GM12875 (cell line): Measurements from ENCODE around the gene CLSTN2.

Source experiments
- H3K4me3 ChIP-seq: one replicate; pipeline ENCODE4 v1.5.1; 2011; ENCODE audit warnings: low read depth, low read length, control low read depth
- TF ChIP-seq, protein P1 (sequence below): IDR thresholded peaks from 2 replicates; pipeline ENCODE4 v1.5.1; 2011; ENCODE audit warnings: low read depth, mild to moderate bottlenecking, control low read depth, inconsistent platforms, low read length, moderate library complexity, borderline replicate concordance; ENCODE audit not compliant: insufficient read depth

Gene CLSTN2

DNA sequence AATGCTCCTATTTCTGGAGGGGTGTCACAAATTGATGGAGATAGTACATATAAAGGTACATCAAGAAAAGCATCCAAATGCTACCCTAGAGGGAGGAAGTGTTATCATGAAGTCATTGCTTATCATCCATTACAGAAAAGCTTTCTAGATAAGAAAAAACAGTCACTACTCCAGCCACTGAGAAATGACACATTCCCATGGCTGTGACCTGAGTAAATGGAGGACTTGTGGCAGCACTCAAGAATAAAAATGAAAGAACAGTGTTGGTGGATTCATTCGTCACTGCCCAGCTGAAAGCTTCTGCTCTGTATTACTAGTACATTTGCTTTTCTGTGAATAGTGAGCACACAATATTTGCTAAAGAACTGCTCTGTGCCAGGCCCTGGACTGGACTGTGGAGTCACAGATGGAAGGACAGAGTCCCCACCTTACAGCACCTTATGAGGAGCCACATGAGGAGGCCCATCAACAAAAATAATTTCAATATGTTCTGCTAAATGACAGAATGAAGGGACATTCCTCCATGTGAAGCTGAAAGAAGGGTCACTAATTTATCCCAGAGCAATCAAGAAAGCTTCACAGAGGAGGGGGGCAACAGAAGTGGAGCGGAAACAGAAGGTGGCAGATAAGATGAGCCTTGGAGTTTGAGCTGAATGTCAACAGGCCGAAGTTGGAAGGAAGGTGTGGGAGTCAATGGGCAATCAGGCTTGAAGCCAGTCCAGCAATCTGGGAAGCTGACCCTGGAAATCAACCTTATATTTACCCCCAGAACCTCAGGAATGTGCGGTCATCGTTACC, 399.3 kb downstream of the CLSTN2 start:
- no peak overlapping the region for H3K4me3 ChIP-seq
- TF ChIP-seq, protein P1, sequence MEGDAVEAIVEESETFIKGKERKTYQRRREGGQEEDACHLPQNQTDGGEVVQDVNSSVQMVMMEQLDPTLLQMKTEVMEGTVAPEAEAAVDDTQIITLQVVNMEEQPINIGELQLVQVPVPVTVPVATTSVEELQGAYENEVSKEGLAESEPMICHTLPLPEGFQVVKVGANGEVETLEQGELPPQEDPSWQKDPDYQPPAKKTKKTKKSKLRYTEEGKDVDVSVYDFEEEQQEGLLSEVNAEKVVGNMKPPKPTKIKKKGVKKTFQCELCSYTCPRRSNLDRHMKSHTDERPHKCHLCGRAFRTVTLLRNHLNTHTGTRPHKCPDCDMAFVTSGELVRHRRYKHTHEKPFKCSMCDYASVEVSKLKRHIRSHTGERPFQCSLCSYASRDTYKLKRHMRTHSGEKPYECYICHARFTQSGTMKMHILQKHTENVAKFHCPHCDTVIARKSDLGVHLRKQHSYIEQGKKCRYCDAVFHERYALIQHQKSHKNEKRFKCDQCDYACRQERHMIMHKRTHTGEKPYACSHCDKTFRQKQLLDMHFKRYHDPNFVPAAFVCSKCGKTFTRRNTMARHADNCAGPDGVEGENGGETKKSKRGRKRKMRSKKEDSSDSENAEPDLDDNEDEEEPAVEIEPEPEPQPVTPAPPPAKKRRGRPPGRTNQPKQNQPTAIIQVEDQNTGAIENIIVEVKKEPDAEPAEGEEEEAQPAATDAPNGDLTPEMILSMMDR: no peak

DNA sequence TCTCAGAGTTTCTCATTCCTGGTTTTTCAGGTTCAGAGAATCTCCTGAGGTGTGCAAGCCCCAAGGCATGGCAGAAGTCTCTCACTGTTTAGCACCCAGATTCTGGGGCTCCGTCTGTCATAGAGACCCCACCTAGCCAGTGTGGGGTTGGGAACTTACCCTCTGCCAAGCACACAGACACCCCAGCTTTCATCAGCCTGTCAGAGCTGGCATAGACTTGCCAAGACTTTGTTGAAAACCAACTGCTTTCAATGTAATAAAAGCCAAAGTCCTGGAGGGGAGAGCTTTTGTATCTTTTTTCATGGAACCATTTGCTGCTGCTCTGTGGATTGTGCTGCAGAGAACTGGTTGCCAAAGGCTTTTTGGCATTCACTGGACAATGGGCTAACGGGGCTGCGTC, 401.5 kb downstream of the CLSTN2 start:
- no peak overlapping the region for H3K4me3 ChIP-seq
- TF ChIP-seq, protein P1: no peak

DNA sequence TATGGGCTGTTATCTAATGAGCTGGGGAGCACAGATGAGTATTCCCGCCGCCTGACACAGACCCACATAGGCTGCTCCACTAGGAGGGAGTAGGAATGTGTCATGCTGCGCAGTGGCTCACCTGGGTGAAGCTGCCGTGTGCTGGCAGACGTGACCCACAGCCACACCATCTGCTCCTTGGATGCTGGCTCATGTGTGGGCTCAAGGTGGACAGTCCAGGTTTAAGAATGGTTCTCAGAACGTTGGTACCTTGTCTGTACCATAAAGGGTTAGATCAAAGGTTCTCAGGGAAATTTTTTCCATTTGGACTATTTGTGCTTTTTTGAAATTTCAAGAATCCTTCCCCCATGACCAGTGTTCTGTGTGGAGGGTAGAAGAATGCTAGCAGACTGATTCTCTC, 403.9 kb downstream of the CLSTN2 start:
- TF ChIP-seq, protein P1: no peak
- no peak overlapping the region for H3K4me3 ChIP-seq

DNA sequence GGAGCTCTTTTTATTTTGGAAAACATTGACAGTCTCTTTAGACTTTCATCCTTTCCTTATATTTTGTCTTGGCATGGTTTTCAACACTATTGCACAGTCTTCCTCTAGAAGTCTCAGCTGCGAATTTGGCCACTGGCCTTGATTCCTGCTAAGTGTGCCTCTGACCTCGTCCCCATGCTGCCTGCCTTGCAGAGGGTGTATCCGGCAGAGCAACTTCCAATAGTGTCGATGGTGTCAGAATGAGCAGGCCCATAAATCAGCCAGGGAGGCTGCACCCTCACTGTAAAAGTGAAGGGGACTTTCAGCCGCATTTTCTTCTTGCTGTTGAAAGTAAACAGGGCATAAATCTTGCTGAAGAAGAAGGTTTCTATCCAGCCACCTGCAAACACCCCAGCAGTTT, 406.2 kb downstream of the CLSTN2 start:
- H3K4me3 ChIP-seq: no peak overlapping the region
- TF ChIP-seq, protein P1: no peak

DNA sequence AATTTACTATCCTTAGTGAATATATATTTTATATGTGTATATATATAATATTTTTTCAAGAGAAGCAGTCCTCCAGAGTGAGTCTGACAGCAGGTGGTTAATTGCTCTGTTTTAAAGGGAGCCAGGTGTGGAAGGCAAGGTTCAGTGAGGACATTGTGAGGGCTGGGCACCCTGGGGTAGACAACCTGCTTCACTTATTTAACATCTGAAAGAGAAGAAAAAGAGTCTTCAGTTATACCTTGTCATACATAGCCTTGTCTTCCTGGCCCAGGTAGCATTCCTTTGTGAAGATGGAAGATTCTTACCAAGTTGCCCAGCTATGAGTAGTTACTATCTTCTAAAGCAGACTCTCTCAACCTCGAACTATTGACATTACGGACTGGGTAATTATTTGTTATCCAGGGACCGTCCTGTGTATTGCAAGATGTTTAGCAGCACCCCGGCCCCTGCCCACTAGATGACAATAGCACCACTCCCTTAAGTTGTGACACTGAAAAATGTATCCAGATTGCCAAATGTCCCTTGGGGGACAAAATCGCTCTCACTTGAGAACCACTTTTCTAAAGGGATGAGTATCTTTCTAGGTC, 406.9 kb downstream of the CLSTN2 start:
- TF ChIP-seq, protein P1: no peak
- H3K4me3 ChIP-seq: no peak overlapping the region

DNA sequence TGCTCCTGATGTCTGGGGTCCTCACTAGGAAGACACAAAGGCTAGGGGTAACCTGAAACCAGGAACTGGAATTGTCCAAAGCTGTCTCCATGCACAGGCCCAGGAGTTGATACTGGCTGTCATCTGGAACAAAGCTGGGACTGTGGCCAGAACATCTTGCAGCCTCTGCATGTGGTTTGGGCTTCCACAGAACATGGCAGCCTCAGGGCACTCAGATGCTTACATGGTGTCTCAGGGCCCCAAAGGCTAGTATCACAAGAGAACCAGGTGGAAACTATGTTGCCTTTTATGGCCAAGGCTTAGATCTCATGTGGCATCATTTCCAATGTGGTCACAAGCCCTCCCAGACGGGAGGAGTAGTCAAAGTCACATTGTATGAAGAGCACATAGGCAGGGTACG, 407.7 kb downstream of the CLSTN2 start:
- TF ChIP-seq, protein P1: no peak
- H3K4me3 ChIP-seq: no peak overlapping the region
